ENCODE results near the gene GBP1.

DNA sequence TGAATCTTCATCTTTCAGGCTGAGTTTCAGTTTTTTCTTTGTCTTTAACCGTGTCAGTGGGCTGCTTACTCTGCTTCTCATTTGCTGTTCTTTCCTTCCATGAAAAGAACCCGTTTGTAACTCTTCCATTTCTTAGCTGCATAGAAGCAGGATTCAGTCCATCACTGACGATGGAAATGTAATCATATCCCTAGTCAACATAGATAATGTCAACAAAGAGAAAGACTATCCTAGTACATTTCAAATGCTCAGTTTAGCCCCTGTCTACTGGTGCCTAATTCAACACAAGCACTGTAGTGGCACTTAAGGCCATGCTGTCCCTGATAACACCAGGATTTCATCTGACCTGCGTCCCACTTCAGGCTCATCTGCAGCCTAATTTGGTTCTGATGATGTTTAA is 376 bp downstream of the GBP1 start:
- TF ChIP-seq CTCF (conservative IDR thresholded peaks at IDR 0.05) (no peak), ZFX (IDR thresholded peaks at IDR 0.05) (no peak)

All from C4-2B (cell line).